ENCODE data around the gene SENP1. TPM values are rescaled to one million over a fixed set of nuclear protein-coding genes. Genes with fewer than 3 reads are reported as not detected.
A peak's percentile ranks its signal among the peaks of the same experiment; 100 is the strongest.

The SENP1 gene
- total RNA-seq, 1 donor from 2014 or later: 32.0 TPM

GRCh38 chr12:48039151-48039550 lies 66.7 kb downstream of the SENP1 start:
- no peaks in the 10 kb centered on the region for H3K27me3 Mint-ChIP-seq
- H3K4me1 Mint-ChIP-seq (ENCODE audit: unreplicated experiment): peaks cover 26% of the 10 kb centered on the region
- H3K9me3 Mint-ChIP-seq: peaks cover 7% of the 10 kb centered on the region
- H3K27ac Mint-ChIP-seq: no peak overlapping the region
- peaks cover 7% of the 10 kb centered on the region for H3K36me3 Mint-ChIP-seq
- H3K4me3 Mint-ChIP-seq: no peak overlapping the region
- no peak for TF ChIP-seq CTCF (conservative IDR thresholded peaks at IDR 0.05)
- no peak for DNase-seq (ENCODE audit: extremely low spot score, unreplicated experiment)

GRCh38 chr12:48038085-48038484 lies 67.8 kb downstream of the SENP1 start:
- H3K4me3 Mint-ChIP-seq: peak overlapping the region; percentile 53
- peaks cover 26% of the 10 kb centered on the region for H3K4me1 Mint-ChIP-seq (ENCODE audit: unreplicated experiment)
- H3K36me3 Mint-ChIP-seq: no peaks in the 10 kb centered on the region
- peak overlapping the region; percentile 81 for H3K27ac Mint-ChIP-seq
- TF ChIP-seq CTCF (conservative IDR thresholded peaks at IDR 0.05): no peak
- H3K27me3 Mint-ChIP-seq: no peaks in the 10 kb centered on the region
- H3K9me3 Mint-ChIP-seq: peaks cover 7% of the 10 kb centered on the region
- no peak for DNase-seq (ENCODE audit: extremely low spot score, unreplicated experiment)

GRCh38 chr12:48037267-48037915 lies 68.5 kb downstream of the SENP1 start:
- Mint-ChIP-seq H3K9me3 (peaks cover 7% of the 10 kb centered on the region), H3K27ac (peak overlapping the region; percentile 81), H3K36me3 (no peaks in the 10 kb centered on the region), H3K4me3 (peak overlapping the region; percentile 53), H3K4me1 (ENCODE audit: unreplicated experiment) (peaks cover 26% of the 10 kb centered on the region), H3K27me3 (no peaks in the 10 kb centered on the region)
- peak; percentile 80 for DNase-seq (ENCODE audit: extremely low spot score, unreplicated experiment)
- peak; percentile 23 for TF ChIP-seq CTCF (conservative IDR thresholded peaks at IDR 0.05)

- peak overlapping the region; percentile 81 for H3K27ac Mint-ChIP-seq
- H3K9me3 Mint-ChIP-seq: peaks cover 7% of the 10 kb centered on the region
- H3K4me1 Mint-ChIP-seq (ENCODE audit: unreplicated experiment): peaks cover 26% of the 10 kb centered on the region
- H3K27me3 Mint-ChIP-seq: no peaks in the 10 kb centered on the region
- no peak for TF ChIP-seq CTCF (conservative IDR thresholded peaks at IDR 0.05)
- no peaks in the 10 kb centered on the region for H3K36me3 Mint-ChIP-seq
- H3K4me3 Mint-ChIP-seq: peak overlapping the region; percentile 53
- DNase-seq (ENCODE audit: extremely low spot score, unreplicated experiment): no peak
Measured at GRCh38 chr12:48036818-48037217, 69.1 kb downstream of the SENP1 start.

GRCh38 chr12:48034835-48035805 lies 70.8 kb downstream of the SENP1 start:
- no peak for DNase-seq (ENCODE audit: extremely low spot score, unreplicated experiment)
- Mint-ChIP-seq H3K36me3 (no peaks in the 10 kb centered on the region), H3K4me1 (ENCODE audit: unreplicated experiment) (peaks cover 27% of the 10 kb centered on the region), H3K27me3 (no peaks in the 10 kb centered on the region), H3K9me3 (peaks cover 7% of the 10 kb centered on the region), H3K27ac (no peak overlapping the region), H3K4me3 (no peak overlapping the region)
- TF ChIP-seq CTCF (conservative IDR thresholded peaks at IDR 0.05): no peak

Data from type B pancreatic cell (in vitro differentiated cells).